Activated B cell treated with CpG ODN at 0.5 μM for 24 hours (primary cell): Measurements from ENCODE around the gene MVB12B. TPM values are rescaled to one million over a fixed set of nuclear protein-coding genes. Genes with fewer than 3 reads are reported as not detected.

Experiments
- ATAC-seq: fragments of 200-7000 bp; cut with Tn5 transposase; one replicate; pipeline ENCODE4 v1.10.0; 2021; ENCODE audit warnings: low read depth, mild to moderate bottlenecking, moderate library complexity
- CTCF ChIA-PET: fragments of 350-600 bp; sonication (Branson Sonifier 250); formaldehyde crosslinking; loops from one replicate; lab custom pipeline; 2021; ENCODE audit warnings: antibody characterized with exemption; lab: Charles Lee
- POLR2A ChIA-PET: fragments of 350-600 bp; sonication (Branson Sonifier 250); formaldehyde crosslinking; loops from one replicate; lab custom pipeline; 2021; ENCODE audit warnings: antibody characterized with exemption; lab: Charles Lee
- DNase-seq: peaks from one replicate; pipeline ENCODE4 v3.0.0; 2022
- H3K27ac Mint-ChIP-seq: one replicate; pipeline ENCODE4 v1.8.0; 2020; ENCODE audit warnings: mixed read lengths
- H3K27me3 Mint-ChIP-seq: one replicate; pipeline ENCODE4 v1.8.0; 2021; ENCODE audit warnings: mixed read lengths
- H3K36me3 Mint-ChIP-seq: one replicate; pipeline ENCODE4 v1.8.0; 2021; ENCODE audit warnings: low read depth, mixed read lengths
- H3K4me1 Mint-ChIP-seq: one replicate; pipeline ENCODE4 v1.8.0; 2021; ENCODE audit warnings: mixed read lengths
- H3K4me3 Mint-ChIP-seq: one replicate; pipeline ENCODE4 v1.8.0; 2020; ENCODE audit warnings: mild to moderate bottlenecking, mixed read lengths
- H3K9me3 Mint-ChIP-seq: one replicate; pipeline ENCODE4 v1.8.0; 2020; ENCODE audit warnings: mixed read lengths
- intact Hi-C: fragments of 100-400 bp; cut with micrococcal nuclease; formaldehyde crosslinking; loops from one replicate; pipeline ENCODE4 v1.15.1; 2024
- total RNA-seq: library from RNA; stranded (reverse); gene quantifications from 2 replicates; pipeline ENCODE4 v1.2.3, GENCODE V29; 2022
- TF ChIP-seq, protein P1 (sequence below): fragments of 200-600 bp; IDR thresholded peaks from one replicate; pipeline ENCODE4 v1.8.0; 2022; ENCODE audit warnings: antibody characterized with exemption, mild to moderate bottlenecking

Gene MVB12B
- total RNA-seq, 1 donor from 2014 or later, result 2.5 TPM

DNA sequence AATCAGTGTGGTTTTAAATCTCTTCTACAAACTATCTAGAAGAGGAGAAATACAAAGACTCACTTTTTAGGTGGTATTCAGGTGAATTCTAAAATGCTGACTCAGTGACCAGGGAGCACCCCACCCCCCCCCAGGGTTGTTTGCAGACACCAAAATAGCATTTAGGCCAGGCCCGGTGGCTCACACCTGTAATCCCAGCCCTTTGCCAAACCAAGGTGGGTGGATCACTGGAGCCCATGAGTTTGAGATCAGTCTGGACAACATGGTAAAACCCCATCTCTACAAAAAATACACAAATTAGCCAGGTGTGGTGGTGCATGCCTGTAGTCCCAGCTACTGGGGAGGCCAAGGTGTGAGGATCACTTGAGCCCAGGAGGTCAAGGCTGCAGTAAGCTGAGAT is 168.1 kb downstream of the MVB12B start:
- POLR2A ChIA-PET, result interaction anchor here (0.6 kb wide), 1 partner anchor 23 kb away, joined by 5 read pairs; no protein-coding TSS in a partner anchor
- Mint-ChIP-seq H3K4me1 (peaks cover 9% of the 10 kb centered on the region), H3K27me3 (peaks cover 20% of the 10 kb centered on the region), H3K4me3 (no peak overlapping the region), H3K27ac (no peak overlapping the region), H3K9me3 (no peaks in the 10 kb centered on the region), H3K36me3 (no peaks in the 10 kb centered on the region)
- CTCF ChIA-PET, result no interaction called here
- ATAC-seq (no peak), DNase-seq (no peak)
- TF ChIP-seq, protein P1, sequence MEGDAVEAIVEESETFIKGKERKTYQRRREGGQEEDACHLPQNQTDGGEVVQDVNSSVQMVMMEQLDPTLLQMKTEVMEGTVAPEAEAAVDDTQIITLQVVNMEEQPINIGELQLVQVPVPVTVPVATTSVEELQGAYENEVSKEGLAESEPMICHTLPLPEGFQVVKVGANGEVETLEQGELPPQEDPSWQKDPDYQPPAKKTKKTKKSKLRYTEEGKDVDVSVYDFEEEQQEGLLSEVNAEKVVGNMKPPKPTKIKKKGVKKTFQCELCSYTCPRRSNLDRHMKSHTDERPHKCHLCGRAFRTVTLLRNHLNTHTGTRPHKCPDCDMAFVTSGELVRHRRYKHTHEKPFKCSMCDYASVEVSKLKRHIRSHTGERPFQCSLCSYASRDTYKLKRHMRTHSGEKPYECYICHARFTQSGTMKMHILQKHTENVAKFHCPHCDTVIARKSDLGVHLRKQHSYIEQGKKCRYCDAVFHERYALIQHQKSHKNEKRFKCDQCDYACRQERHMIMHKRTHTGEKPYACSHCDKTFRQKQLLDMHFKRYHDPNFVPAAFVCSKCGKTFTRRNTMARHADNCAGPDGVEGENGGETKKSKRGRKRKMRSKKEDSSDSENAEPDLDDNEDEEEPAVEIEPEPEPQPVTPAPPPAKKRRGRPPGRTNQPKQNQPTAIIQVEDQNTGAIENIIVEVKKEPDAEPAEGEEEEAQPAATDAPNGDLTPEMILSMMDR, result no peak
- intact Hi-C loops, result loop anchor here (5.0 to 10.0 kb wide), 2 partner anchors 82 to 860 kb away; no protein-coding TSS in a partner anchor

DNA sequence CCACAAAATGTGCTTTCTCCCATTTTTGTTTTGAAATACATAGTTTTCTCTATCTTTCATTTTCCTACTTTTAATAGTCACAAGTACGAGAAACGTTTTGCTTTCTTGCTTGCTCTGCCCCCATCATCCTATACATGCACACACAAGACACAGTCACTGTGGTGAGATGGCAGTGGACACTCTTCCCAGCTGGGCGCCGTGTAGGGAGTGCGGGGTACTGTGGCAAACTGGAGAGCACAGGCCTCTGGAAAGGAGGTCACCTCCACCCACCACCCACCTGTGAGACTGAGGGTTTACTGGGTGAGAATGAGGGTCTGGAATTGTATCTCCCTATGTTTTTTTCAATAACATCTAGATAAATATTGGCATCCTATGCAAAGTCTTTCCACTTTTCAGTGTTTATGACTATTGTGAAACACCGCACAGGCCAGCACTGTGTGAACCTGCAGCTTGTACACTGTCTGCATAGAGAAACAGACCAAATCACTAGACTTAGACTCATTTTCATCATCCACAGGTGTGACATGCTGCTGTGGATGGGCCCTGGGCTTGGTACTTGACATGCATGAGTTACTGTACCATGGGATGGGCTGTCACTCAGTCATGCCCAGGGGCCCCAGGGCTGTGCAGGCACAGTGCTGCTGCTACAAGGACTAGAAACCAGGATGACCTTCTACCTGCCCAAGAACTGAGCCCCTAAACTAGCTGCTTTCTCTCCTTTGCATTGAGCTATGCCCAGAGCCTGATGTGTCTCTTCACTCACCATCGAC is 169.0 kb downstream of the MVB12B start:
- POLR2A ChIA-PET, result interaction anchor here (0.6 kb wide), 1 partner anchor 24 kb away, joined by 5 read pairs; no protein-coding TSS in a partner anchor
- no peaks in the 10 kb centered on the region for H3K9me3 Mint-ChIP-seq
- no peak for DNase-seq
- no peaks in the 10 kb centered on the region for H3K36me3 Mint-ChIP-seq
- intact Hi-C loops, result loop anchor here (10.0 kb wide), 1 partner anchor 861 kb away; no protein-coding TSS in a partner anchor
- ATAC-seq, result no peak
- no peak overlapping the region for H3K27ac Mint-ChIP-seq
- TF ChIP-seq, protein P1, result no peak
- no peak overlapping the region for H3K4me3 Mint-ChIP-seq
- CTCF ChIA-PET, result interaction anchor here (9.0 kb wide), 1 partner anchor 64 kb away, joined by 189 read pairs; no protein-coding TSS in a partner anchor
- peaks cover 25% of the 10 kb centered on the region for H3K27me3 Mint-ChIP-seq
- H3K4me1 Mint-ChIP-seq, result peaks cover 12% of the 10 kb centered on the region

DNA sequence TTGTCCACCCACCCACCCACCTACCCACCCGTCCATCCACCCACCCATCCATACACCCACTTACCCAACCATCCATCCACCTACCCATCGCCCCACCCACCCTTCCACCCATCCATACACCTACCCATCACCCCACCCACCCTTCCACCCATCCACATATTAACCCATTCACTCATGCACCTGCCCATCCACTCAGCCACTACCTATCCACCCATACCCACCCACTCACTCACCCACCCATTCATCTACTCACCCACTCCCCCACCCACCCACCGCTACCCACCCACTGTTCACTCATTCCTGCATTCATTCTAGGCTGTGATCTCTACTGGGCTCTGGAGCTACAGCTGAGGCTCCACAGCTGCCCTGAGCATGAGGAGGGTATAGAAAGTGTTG is 169.6 kb downstream of the MVB12B start:
- DNase-seq (no peak), ATAC-seq (no peak)
- peaks cover 26% of the 10 kb centered on the region for H3K27me3 Mint-ChIP-seq
- ChIA-PET CTCF (interaction anchor here (9.0 kb wide), 1 partner anchor 64 kb away, joined by 189 read pairs; no protein-coding TSS in a partner anchor), POLR2A (no interaction called here)
- no peak overlapping the region for H3K4me3 Mint-ChIP-seq
- H3K27ac Mint-ChIP-seq, result no peak overlapping the region
- intact Hi-C loops, result loop anchor here (10.0 kb wide), 1 partner anchor 861 kb away; no protein-coding TSS in a partner anchor
- H3K4me1 Mint-ChIP-seq, result peaks cover 11% of the 10 kb centered on the region
- H3K36me3 Mint-ChIP-seq, result no peaks in the 10 kb centered on the region
- TF ChIP-seq, protein P1, result no peak
- no peaks in the 10 kb centered on the region for H3K9me3 Mint-ChIP-seq

DNA sequence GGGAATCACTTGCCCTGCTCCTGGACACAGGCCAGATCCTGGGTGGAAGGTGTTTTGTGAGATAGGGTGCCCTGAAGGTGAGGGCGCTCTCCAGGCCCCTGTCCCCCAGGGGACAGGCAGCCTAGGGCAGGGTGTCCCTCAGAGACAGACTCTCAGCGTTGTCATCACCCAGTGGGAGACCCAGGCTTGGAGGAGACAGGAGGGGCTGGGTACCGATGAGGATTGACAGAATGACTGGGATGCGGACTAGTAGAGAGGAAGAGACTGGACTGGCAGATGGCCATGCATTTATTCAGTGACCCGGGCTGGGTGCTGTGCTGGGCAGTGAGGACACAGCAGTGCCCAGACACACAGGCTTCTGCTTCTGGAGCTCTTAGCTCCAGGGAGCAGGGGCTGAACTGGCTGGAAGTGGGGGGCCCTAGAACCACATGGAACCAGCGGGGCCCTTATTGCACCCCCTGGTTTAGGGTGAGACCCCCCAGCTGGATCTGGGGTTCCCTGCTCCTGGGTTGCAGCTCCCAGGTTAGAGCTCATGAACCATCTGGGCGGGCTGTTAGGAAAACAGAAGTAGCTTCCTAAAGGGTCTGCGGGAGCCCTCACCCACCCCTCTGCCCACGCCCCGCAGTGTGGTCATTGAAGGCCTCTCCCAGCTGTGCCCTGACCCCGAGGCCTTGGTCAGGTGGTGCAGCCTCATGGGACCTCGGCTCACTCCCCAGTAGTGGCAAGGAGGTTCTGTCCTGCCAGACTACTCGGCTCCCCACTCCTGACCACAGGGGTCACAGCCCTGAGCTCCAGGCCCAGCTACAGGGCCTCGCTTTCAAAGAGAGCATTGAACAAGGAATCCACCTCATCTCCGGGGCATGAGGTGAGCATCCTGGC is 170.4 kb downstream of the MVB12B start:
- ATAC-seq, result no peak
- no peaks in the 10 kb centered on the region for H3K9me3 Mint-ChIP-seq
- H3K36me3 Mint-ChIP-seq, result no peaks in the 10 kb centered on the region
- CTCF ChIA-PET, result interaction anchor here (1.0 to 9.0 kb wide), 3 partner anchors 63 to 1089 kb away, joined by 3 to 189 read pairs (median 4); no protein-coding TSS in a partner anchor
- POLR2A ChIA-PET, result no interaction called here
- H3K4me1 Mint-ChIP-seq, result peaks cover 9% of the 10 kb centered on the region
- intact Hi-C loops, result loop anchor here (10.0 kb wide), 1 partner anchor 862 kb away; no protein-coding TSS in a partner anchor
- TF ChIP-seq, protein P1, result no peak
- no peak overlapping the region for H3K27ac Mint-ChIP-seq
- H3K4me3 Mint-ChIP-seq, result no peak overlapping the region
- DNase-seq, result no peak
- H3K27me3 Mint-ChIP-seq, result peaks cover 27% of the 10 kb centered on the region
